Ovary (tissue), 9 donors: ENCODE data around the gene BAG3. TPM values are rescaled to one million over a fixed set of nuclear protein-coding genes. Genes with fewer than 3 reads are reported as not detected.

ENCODE experiments used
- DNase-seq, 5 donors: peaks; one replicate each; pipeline ENCODE4 v3.0.0-alpha.2; 2019 to 2020
- H3K27ac ChIP-seq, 2 donors: fragments of 200-600 bp; one replicate each; pipeline versions ENCODE4 v1.5.1 to v1.8.0; 2019 to 2022
- H3K27me3 ChIP-seq: fragments of 200-600 bp; one replicate; pipeline ENCODE4 v1.8.0; 2022
- H3K36me3 ChIP-seq: fragments of 200-600 bp; sonication (generic); one replicate; pipeline ENCODE4 v1.5.1; 2019
- H3K4me1 ChIP-seq: one replicate; pipeline ENCODE4 v1.8.1; 2013; ENCODE audit warnings: mild to moderate bottlenecking, moderate library complexity; ENCODE audit not compliant: insufficient read depth
- H3K4me3 ChIP-seq: fragments of 200-600 bp; sonication (generic); one replicate; pipeline ENCODE4 v1.5.1; 2017
- H3K9me3 ChIP-seq, 2 donors: fragments of 200-600 bp in 1 of 2; sonication (generic) in 1 of 2; one replicate each; pipeline versions ENCODE4 v1.5.1 to v1.8.1; 2013 to 2019; ENCODE audit warnings: mild to moderate bottlenecking in 1 of 2, moderate library complexity in 1 of 2
- CTCF ChIP-seq, 3 donors: fragments of 450-650 bp in 2 of 3; fragments of 200-600 bp in 1 of 3; IDR thresholded peaks; one replicate each; pipeline versions ENCODE4 v1.5.1 to v1.8.0; 2016 to 2022; ENCODE audit warnings: antibody characterized with exemption in 3 of 3, mild to moderate bottlenecking in 1 of 3
- EP300 ChIP-seq: sonication (generic); formaldehyde crosslinking; IDR thresholded peaks from one replicate; pipeline ENCODE4 v1.6.1; 2017; ENCODE audit warnings: antibody characterized with exemption
- POLR2A ChIP-seq: fragments of 450-650 bp; IDR thresholded peaks from one replicate; pipeline ENCODE4 v1.6.1; 2017; ENCODE audit warnings: antibody characterized with exemption, mild to moderate bottlenecking, moderate library complexity
- WGBS, 3 donors: extraction: QIAGEN DNeasy Blood & Tissue Kit in 1 of 3; methylation state at CpG; one replicate each; pipeline versions ENCODE4 v1.1.5 to v1.1.7; 2013 to 2017; 5-methylcytosine and 5-hydroxymethylcytosine counted together
- intact Hi-C, 4 donors: fragments of 100-400 bp; cut with DNase I; formaldehyde crosslinking; loops; one replicate each; pipeline versions ENCODE4 v1.11.0 to v1.15.1; 2022 to 2023
- polyA plus RNA-seq, 2 donors: library from polyadenylated mRNA; stranded (reverse); fragments of 200-250 nt in 1 of 2; fragments of 350-450 nt in 1 of 2; fragmentation: Illumina TruSeq in 1 of 2; extraction: RNeasy Lipid Tissue Mini Kit (QIAGEN cat#74804) in 1 of 2; gene quantifications; one replicate each; pipeline ENCODE4 v1.2.3, GENCODE V29; 2013 to 2014
- total RNA-seq, 7 donors: library from RNA; depleted of rRNA in 2 of 7; stranded (reverse); fragments of >200 nt in 2 of 7; fragmentation: NEBNext Ultra II Directional in 3 of 7; extraction: Animal tissue kit (Norgen Biotek cat#: 25700) in 3 of 7; gene quantifications; one replicate each; pipeline versions ENCODE4 v1.1.0 to v1.2.4, GENCODE V29; 2016 to 2023
- donor health status: DM: no; HTN: no; CAD: no; lungs with moderate emphysema.
- donor health status: DM: no; HTN: no; CAD: no.
- donor health status: Bipolar disorder and iron deficiency.
- donor health status: DM: yes; HTN: yes; CAD: no.
- donor health status: DM: no; HTN: no; CAD: no.
- donor health status: DM: yes; HTN: yes; CAD: no.

Gene BAG3
- total and polyA plus RNA-seq, 9 donors: 13.7 to 33.5 (median 26.9) TPM

GRCh38 chr10:119609516-119609915, 41.7 kb upstream of the BAG3 start:
- Histone ChIP-seq H3K27me3 (no peaks in the 10 kb centered on the region), H3K27ac (no peak overlapping the region), H3K4me1 (no peaks in the 10 kb centered on the region), H3K9me3 (no peaks in the 10 kb centered on the region), H3K4me3 (no peak overlapping the region), H3K36me3 (no peaks in the 10 kb centered on the region)
- 95 to 97% (median 96%) methylated on average over 4 of the region's 4 CpGs for WGBS, 3 donors
- intact Hi-C loops: no loop called here
- TF ChIP-seq EP300: no peak
- no peak for TF ChIP-seq CTCF (IDR thresholded peaks at IDR 0.05)
- no peak for TF ChIP-seq POLR2A
- DNase-seq: no peak

GRCh38 chr10:119611433-119611832, 39.7 kb upstream of the BAG3 start:
- TF ChIP-seq CTCF (IDR thresholded peaks at IDR 0.05) (no peak), POLR2A (no peak), EP300 (no peak)
- no peak overlapping the region for H3K4me3 ChIP-seq
- no peaks in the 10 kb centered on the region for H3K9me3 ChIP-seq
- WGBS, 3 donors: 71 to 80% (median 72%) methylated on average over 4 of the region's 4 CpGs
- no peak for DNase-seq
- no peaks in the 10 kb centered on the region for H3K27me3 ChIP-seq
- no peaks in the 10 kb centered on the region for H3K4me1 ChIP-seq
- intact Hi-C loops: loop anchor here in 1 of 4 donors (2.0 kb wide), 1 partner anchor 37 kb away; no protein-coding TSS in a partner anchor
- no peaks in the 10 kb centered on the region for H3K36me3 ChIP-seq
- H3K27ac ChIP-seq: no peak overlapping the region

- intact Hi-C loops: no loop called here
- TF ChIP-seq CTCF (IDR thresholded peaks at IDR 0.05) (no peak), POLR2A (no peak), EP300 (no peak)
- no peaks in the 10 kb centered on the region for H3K4me1 ChIP-seq
These were observed 37.4 kb upstream of the BAG3 start for GRCh38 chr10:119613741-119614140.

GRCh38 chr10:119614686-119615085, 36.5 kb upstream of the BAG3 start:
- no peak for DNase-seq
- H3K27me3 ChIP-seq: no peaks in the 10 kb centered on the region
- TF ChIP-seq POLR2A (no peak), EP300 (no peak), CTCF (IDR thresholded peaks at IDR 0.05) (no peak)
- no peaks in the 10 kb centered on the region for H3K4me1 ChIP-seq
- no peaks in the 10 kb centered on the region for H3K9me3 ChIP-seq
- H3K27ac ChIP-seq: no peak overlapping the region
- intact Hi-C loops: no loop called here
- no peaks in the 10 kb centered on the region for H3K36me3 ChIP-seq
- no peak overlapping the region for H3K4me3 ChIP-seq
- 89 to 92% (median 91%) methylated on average over 5 of the region's 5 CpGs for WGBS, 3 donors

More at GRCh38 chr10:119613741-119614140, 37.4 kb upstream of the BAG3 start:
- H3K4me3 ChIP-seq: no peak overlapping the region
- DNase-seq: no peak
- WGBS, 3 donors: 67 to 78% (median 71%) methylated on average over 6 of the region's 6 CpGs
- no peaks in the 10 kb centered on the region for H3K9me3 ChIP-seq
- H3K27me3 ChIP-seq: no peaks in the 10 kb centered on the region
- no peaks in the 10 kb centered on the region for H3K36me3 ChIP-seq
- no peak overlapping the region for H3K27ac ChIP-seq
